Endometrial microvascular endothelial cells (primary cell): ENCODE data around the gene SELENOP. TPM values are rescaled to one million over a fixed set of nuclear protein-coding genes. Genes with fewer than 3 reads are reported as not detected.
"Not testable (repeated sequence)": the region's sequence is repeated elsewhere in the genome, so short reads cannot be mapped to it uniquely, and the experiment has no call there.

Experiments used
- in situ Hi-C: cut with HindIII; loops from 2 replicates; pipeline ENCODE4 v1.10.0; 2017; ENCODE audit warnings: low sequenced_read_pairs, low pct_unique_long_range_greater_than_20kb; ENCODE audit errors: inconsistent ontology term
- total RNA-seq: library from RNA; depleted of rRNA; stranded (reverse); fragments of >200 nt; gene quantifications from one replicate; pipeline ENCODE4 v1.2.3, GENCODE V29; 2015; ENCODE audit errors: inconsistent ontology term

The SELENOP gene, protein sequence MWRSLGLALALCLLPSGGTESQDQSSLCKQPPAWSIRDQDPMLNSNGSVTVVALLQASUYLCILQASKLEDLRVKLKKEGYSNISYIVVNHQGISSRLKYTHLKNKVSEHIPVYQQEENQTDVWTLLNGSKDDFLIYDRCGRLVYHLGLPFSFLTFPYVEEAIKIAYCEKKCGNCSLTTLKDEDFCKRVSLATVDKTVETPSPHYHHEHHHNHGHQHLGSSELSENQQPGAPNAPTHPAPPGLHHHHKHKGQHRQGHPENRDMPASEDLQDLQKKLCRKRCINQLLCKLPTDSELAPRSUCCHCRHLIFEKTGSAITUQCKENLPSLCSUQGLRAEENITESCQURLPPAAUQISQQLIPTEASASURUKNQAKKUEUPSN
- total RNA-seq = 7.7 TPM

DNA sequence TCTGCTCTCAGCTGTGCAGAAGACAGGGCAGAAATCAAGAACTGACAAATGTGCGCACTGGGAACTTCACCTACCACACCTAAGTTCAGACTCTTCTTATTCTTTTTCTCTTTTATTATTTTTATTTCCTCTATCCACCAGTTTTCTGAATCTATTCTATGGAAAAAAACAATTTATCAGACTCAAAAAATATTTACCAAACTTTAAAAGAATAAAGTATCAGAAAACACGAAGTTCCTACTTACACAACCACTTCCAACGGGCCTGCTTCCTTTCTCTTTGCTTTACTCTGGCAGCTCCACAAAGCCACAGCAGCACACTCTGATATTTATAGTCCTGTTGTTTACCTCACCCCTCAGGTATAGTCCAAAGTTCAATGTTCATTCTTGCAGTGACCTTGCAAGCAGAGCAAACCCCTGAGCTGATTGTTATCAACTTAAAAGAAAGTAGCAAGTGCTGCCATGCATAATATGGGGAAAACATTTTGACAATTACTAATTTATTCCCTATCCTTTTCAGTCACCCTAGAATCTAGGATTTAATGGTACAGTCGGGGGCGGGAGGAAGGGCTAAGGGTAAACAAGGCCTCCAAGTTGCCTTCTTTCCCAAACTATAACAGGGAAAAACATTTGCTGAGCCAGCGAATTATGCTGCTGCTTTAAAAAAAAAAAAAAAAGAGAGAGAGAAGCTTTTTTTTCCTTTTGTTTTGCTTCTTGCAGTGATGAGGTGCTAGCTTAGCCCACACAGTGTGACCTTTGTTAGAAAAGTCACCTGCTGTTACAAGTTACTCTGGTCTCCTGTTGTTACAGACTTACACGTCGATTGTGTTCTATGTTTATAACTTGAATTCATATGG, at the start of gene SELENOP:
Gene SELENOP (minus strand): TSS at position 302 of the 856 bp plus-strand sequence. CDS start 3,539 bp downstream, outside the sequence.
- in situ Hi-C loops = no loop called here

DNA sequence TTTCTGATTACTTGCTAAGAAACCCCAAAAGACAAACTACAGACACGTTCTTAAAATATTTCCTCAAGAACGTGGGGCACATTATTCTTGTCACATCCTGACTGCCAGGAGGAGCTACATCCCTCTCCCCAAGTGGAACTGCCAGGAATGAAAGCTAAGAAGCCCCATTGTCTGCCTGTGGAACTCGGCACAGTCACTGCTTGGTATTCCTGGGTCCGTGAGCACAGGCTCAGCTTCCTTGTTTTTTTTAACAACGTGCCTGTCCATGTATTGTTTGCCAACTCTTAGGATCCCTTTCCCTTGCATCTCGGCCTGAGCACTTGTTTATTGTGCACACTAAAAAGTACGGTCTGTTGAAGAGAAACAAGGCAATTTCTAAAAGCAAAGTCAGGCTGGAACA, 47.0 kb upstream of the SELENOP start:
- in situ Hi-C loops = no loop called here

DNA sequence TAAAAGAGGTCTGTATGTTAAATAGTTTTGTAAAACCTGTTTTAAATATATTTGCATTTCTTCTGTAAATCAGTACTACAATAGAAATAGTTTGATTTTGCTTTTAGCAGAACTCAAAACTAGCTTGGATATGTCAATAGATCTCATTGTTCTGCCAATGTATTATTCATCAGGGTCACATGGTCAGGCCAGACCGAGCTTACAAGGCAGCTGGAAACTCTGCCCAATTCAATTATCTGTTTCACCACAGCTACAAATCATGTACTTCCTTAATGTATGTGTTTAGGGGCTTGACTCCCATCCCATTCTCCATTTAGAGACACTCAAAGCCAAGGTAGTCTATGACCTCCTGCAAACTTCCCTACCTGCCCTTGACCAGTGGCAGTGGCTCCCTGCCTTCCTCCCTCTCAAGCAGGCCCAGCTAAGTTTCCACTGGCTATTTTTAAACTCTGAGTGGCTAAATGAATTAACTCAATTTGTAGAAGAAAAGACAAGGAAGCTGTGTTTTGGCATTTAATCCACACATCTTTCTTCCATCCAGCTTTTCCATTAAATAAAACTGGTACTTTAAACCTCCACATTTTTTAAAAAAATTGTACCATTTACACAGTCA, 46.4 kb upstream of the SELENOP start:
- in situ Hi-C loops = no loop called here

DNA sequence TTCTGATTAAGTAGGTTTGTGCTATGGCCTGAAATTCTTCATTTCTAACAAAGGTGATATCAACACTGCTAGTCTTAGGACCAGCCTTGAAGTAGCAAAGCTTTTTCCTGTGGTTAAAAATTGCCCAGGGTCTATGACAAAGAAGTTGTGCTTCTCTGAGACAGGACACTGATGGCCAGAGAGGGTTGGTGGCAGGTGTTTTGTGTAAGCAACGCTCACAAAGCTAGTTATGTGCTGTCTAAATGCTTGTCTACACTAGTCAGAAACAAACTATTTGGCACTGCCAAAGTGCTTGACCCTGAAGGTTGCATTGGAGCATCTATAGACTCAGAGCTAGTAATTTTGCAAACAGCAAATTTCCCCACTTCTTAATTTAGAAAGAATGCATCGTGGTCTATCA, 44.1 kb upstream of the SELENOP start:
- in situ Hi-C loops = no loop called here

DNA sequence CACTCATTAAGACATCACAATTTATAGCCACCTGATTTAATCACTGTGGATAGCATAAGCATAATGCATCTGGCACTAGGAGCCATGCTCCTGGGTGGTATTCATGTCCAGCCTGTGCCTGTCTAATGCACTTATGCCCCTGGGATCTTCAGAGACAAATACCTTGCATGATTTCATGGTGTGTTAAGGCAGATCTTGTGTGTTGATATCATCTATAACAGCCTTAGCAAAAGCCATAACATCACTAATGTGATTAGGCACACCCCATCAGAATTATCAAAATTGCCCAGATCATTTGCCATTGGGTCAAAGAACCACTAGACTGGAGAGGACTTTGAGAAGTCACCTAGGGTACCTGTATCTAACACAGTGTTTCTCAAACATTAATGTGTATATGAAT, 43.7 kb upstream of the SELENOP start:
- in situ Hi-C loops = no loop called here

DNA sequence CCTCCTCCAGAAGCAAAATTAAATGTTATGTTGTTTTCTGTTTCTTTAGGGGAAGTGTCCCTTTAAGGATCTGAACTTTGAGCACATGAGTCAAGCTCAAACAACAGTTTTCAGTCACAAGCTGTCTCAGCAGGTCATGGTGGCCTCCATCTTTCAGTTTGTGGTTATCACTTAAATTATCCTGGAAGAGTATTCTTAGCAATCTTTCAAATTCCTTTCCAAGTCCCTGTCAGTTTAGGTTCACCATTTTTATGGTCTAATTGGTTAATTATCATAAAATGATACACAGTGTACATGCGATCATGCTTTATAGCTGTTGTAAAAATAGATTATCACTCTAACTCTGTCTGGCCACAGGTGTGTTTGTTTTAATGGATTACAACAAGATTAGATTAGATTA, 43.1 kb upstream of the SELENOP start:
- in situ Hi-C loops = no loop called here

DNA sequence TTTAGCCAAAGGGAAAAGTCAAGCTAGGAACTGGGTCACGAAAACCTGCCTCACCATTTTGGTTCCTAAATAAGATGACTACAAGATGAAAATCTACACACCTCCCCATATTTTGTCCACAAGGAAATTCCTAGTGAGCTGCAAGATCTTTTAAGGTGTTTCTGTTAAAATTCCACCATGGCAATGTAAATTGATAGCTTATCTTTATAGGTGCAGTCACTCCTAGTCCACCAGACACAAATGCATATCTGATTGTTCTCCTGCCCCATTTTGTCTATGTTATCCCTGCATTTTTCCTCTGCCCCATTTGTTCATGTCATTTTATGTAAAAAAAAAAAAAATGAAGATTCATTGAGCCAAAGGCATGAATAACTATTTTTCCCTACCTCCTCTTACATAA, 41.1 kb upstream of the SELENOP start:
- in situ Hi-C loops = no loop called here

DNA sequence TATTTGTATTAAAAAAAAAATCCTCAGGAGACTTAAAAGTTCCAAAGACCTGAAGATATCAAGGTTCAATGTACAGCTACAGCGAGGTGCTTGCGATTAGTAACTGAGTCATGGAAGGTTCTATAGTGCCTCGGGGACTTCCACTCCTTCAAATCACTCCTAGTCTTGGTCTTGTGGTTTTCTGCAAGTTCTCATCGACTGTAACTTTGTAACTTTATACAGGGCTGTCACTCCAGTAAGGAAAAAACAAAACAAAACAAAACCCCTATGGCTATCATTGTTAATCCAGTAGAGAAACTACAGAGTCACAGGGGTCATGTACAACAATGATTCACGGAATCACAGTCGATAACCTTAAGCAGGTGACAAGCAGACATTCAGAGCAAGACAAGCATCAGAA, 39.8 kb upstream of the SELENOP start:
- in situ Hi-C loops = no loop called here

DNA sequence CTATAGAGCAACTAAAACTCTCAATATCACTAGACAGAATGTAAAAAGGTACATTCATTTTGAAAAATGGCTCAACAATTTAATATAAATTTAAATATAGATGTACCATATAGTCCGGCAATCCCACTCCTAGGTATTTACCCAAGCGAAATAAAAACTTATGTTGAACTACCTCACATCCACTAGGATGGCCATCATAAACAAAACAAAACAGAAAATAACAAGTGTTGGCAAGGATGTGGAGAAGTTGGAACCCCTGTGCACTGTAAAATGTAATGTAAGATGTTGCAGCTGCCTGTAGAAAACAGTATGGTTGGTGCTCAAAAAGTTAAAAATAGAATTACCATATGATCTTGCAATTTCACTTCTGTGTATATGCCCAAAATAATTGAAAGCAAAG, 36.9 kb upstream of the SELENOP start:
- in situ Hi-C loops = no loop called here

DNA sequence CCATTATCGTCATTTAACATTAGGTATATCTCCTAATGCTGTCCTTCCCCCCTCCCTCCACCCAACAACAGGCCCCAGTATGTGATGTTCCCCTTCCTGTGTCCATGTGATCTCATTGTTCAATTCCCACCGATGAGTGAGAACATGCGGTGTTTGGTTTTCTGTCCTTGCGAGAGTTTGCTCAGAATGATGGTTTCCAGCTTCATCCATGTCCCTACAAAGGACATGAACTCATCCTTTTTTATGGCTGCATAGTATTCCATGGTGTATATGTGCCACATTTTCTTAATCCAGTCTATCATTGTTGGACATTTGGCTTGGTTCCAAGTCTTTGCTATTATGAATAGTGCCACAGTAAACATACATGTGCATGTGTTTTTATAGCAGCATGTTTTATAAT, 32.7 kb upstream of the SELENOP start:
- in situ Hi-C loops = not testable (repeated sequence)

DNA sequence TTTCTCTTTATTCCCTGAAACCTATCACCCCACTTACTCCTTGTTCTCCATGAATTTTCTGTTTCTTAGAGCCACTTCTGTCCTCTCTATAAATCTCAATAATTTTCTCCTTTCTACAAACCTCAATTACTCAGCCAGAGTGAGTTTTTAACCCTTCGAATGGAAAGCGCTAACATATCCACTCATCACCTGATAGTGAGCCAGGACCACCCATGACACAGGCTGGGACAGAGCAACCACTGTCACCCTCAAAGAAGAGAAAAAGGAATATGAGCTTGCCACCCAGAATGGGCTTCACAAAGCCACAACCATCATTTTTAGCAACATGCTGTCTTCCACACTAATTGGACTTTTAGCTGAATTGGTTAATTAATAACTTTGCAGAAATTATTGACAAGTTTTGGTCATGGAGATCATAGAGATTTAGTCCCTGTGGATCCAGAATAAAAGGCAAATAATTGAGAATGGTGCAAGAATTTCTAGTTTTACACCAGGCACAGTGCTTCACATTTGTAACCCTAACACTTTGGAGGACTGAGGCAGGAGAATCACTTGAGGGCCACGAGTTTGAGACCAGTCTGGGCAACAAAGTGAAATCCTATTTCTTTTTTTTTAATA, 32.1 kb upstream of the SELENOP start:
- in situ Hi-C loops = no loop called here

DNA sequence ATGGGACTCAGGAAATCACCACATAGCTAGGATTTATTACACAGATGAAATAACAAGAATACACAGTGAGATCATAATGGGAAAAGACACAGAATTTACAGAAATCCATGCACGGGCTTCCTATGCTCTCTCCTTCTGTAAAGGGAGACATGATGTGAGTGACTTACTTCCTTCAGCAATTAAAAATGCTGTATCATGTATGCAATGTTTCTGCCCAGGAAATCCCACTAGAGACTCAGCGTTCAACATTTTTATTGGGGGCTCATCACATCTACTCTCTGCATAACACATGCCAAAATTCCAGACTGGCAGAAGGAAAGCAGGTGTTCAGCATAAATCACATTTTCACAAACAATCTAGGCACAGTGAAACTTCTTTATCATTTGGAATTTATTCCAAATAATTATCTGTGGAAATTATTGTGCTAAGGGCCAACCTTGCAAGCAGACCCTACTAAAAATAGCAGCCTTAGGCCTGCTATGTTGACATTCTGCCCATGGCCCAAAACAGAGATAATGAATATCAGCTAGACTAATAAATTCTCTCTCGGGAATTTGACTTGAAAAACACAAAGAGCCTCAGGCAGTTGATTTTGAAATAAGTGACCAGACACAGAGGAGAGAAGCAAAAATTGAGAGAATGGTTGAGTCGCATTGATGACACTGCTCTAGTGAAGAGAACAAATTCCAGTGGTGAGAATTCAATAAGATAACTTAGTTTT, 31.4 kb upstream of the SELENOP start:
- in situ Hi-C loops = no loop called here

DNA sequence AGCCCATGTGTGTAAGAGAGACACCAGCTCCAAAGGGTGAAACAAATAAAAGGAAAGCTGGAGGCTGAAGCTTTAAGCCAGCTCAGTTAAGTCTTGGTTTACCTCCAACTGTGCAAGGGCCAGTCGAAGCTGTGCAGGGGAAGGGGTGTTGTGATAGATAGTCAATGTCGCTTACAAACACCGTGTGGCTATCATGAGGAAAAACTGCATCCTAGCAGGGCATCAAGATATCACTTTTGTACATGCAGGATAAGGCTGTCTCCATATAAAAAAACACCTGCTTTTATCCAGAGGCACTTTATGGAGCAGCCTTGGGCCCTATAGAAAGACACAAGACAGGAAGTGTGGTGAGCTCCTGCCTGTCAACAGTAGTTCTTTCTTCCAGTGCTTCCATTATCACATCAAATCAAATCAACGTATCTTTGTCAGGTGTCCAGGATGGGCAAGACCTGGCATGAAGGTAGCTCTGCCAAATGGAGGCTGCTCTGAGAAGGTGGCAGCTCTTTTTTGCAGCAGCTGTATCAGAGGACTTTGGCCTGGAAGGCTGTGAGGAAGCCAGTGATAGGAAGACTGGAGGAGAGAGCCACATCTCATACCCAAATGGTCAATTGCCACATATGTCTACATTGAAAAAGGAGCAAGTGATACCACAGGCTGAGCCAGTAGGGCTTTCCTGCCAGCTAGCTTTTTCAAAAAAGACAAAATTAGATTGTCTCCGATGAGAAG, 29.3 kb upstream of the SELENOP start:
- in situ Hi-C loops = no loop called here

DNA sequence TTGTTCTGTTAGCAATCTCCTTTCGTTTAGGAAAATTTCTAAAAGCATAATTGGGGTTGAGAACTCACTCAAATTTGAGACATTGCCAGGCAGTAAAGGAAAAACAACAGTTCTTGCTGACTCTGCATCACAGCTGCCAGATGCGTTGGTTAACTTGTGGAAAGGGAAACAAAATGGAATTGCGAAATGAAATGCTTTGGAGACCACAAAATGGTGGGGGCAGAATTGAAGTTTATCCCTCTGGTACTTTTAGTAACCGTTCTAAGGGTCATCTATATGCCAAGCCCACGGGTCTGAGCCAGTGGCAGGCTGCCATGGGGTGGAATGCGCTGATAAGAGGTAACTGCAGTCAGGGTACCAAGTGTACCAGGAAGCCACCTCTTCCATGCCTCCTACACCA, 28.6 kb upstream of the SELENOP start:
- in situ Hi-C loops = no loop called here

DNA sequence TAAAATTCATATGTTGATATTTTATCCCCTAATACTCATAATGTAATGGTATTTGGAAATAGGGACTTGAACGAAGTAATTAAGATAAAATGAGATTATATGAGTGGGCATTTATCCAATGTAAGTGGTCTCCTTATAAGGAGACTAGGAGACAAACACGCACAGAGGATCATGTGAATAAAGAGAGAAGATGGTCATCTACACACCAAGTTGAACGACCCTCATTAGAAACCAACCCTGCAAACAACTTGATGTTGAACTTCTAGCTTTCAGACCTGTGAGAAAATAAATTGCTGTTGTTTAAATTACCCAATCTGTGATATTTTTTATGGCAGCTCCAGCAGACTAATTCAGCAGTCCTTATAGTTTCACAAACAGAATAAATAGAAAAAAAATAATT, 27.5 kb upstream of the SELENOP start:
- in situ Hi-C loops = no loop called here

DNA sequence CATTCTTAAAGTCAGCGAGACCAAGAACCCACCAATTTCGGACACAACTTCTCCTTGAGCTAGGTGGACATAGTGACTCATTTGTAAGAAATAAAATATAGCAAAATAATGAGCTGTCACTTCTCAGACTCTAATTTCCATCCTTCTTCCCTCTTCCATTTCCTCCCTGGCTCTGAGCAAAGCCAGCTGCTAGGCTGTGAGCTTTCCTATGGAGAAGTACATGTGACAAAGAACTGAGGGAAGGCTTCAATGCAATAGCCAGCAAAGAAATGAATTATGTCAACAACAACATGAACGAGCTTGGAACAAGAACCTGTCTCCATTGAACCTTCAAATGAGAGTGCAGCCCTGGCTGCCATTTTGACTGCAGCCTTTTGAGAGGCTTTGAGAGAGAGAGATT, 25.9 kb upstream of the SELENOP start:
- in situ Hi-C loops = no loop called here

DNA sequence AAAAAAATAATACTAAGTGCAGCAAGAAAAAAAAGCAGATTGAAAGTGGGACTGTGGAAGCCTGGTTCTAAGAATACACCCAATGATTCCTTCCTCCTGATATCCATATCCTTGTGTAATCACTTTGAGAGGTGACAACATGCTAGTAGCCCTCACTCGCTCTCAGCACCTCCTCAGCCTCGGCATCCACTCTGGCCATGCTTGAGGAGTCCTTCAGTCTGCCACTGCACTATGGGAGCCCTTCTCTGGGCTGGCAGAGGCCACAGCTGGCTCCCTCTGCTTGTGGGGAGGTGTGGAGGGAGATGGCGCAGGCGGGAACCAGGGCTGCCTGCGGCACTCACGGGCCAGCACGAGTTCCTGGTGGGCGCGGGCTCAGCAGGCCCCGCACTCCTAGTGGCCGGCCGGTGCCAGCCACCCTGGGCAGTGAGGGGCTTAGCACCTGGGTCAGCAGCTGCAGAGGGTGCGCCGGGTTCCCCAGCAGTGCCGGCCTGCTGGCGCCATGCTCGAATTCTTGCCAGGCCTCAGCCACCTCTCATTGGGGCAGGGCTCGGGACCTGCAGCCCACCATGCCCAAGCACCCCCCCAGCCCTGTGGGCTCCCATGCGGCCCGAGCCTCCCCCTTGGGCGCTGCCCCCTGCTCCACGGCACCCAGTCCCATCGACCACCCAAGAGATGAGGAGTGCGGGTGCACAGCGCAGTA, 24.5 kb upstream of the SELENOP start:
- in situ Hi-C loops = no loop called here

DNA sequence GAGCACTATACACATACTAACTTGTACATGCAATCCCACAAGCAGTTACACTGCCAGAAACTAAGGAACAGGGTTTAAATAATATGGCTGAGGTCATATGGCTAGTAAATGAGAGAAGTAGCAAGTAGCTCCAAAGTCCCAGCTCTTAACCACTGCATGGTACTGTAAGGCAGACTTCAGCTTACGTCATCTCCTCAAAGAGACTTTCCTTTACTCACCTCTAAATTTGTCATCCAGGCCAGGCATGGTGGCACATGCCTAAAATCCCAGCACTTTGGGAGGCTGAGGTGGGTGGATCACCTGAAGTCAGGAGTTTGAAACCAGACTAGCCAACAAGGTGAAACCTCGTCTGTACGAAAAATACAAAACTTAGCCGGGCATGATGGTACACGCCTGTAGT, 20.4 kb upstream of the SELENOP start:
- in situ Hi-C loops = no loop called here
